Islet of Langerhans (tissue), 1 donor: ENCODE results near the gene SYNE2.
A peak's percentile ranks its signal among the peaks of the same experiment; 100 is the strongest.

Experiments used
- FAIRE-seq: peaks from one replicate; lab custom pipeline; 2011; peaks lifted over from hg19 to GRCh38; lab: Jason Lieb, UNC

Gene SYNE2

GRCh38 chr14:63960926-63961567 lies 108.2 kb downstream of the SYNE2 start:
- FAIRE-seq: no peak

GRCh38 chr14:63962906-63963305 lies 110.1 kb downstream of the SYNE2 start:
- peak; percentile 13 for FAIRE-seq

- FAIRE-seq: peak; percentile 51
Observed at GRCh38 chr14:63963439-63963838, 110.6 kb downstream of the SYNE2 start.

- FAIRE-seq: no peak
Observed at GRCh38 chr14:63964113-63964512, 111.3 kb downstream of the SYNE2 start.

GRCh38 chr14:63966407-63966806 lies 113.6 kb downstream of the SYNE2 start:
- FAIRE-seq: no peak

- peak; percentile 99 for FAIRE-seq
Observed at GRCh38 chr14:63972323-63972932, 119.6 kb downstream of the SYNE2 start.

GRCh38 chr14:63974176-63974575 lies 121.4 kb downstream of the SYNE2 start:
- FAIRE-seq: no peak

GRCh38 chr14:63981569-63981968 lies 128.8 kb downstream of the SYNE2 start:
- FAIRE-seq: no peak

GRCh38 chr14:63982156-63982555 lies 129.4 kb downstream of the SYNE2 start:
- FAIRE-seq: no peak

GRCh38 chr14:63982629-63983028 lies 129.8 kb downstream of the SYNE2 start:
- no peak for FAIRE-seq

- peak; percentile 43 for FAIRE-seq
Observed at GRCh38 chr14:63986789-63987533, 134.2 kb downstream of the SYNE2 start.

- FAIRE-seq: no peak
Observed at GRCh38 chr14:63988579-63988978, 135.8 kb downstream of the SYNE2 start.

GRCh38 chr14:63991833-63992232 lies 139.0 kb downstream of the SYNE2 start:
- FAIRE-seq: no peak

- FAIRE-seq: no peak
Observed at GRCh38 chr14:63992858-63993257, 140.1 kb downstream of the SYNE2 start.

GRCh38 chr14:63993992-63994391 lies 141.2 kb downstream of the SYNE2 start:
- no peak for FAIRE-seq

GRCh38 chr14:63995285-63995684 lies 142.5 kb downstream of the SYNE2 start:
- no peak for FAIRE-seq

GRCh38 chr14:63996016-63996415 lies 143.2 kb downstream of the SYNE2 start:
- no peak for FAIRE-seq

- FAIRE-seq: no peak
Observed at GRCh38 chr14:63996625-63997220, 143.9 kb downstream of the SYNE2 start.

GRCh38 chr14:64000749-64001148 lies 147.9 kb downstream of the SYNE2 start:
- no peak for FAIRE-seq

- FAIRE-seq: no peak
Observed at GRCh38 chr14:64005822-64006221, 153.0 kb downstream of the SYNE2 start.

GRCh38 chr14:64008016-64008415 lies 155.2 kb downstream of the SYNE2 start:
- FAIRE-seq: no peak

- no peak for FAIRE-seq
Observed at GRCh38 chr14:64012003-64012402, 159.2 kb downstream of the SYNE2 start.

GRCh38 chr14:64012720-64013119 lies 159.9 kb downstream of the SYNE2 start:
- peak; percentile 13 for FAIRE-seq
